Osteoblast (primary cell): ENCODE results near the gene APBA2. TPM values are rescaled to one million over a fixed set of nuclear protein-coding genes. Genes with fewer than 3 reads are reported as not detected.

Experiments used
- DNase-seq: peaks from one replicate; pipeline ENCODE4 v3.0.0; 2011; ENCODE audit warnings: low spot score, mixed read lengths; ENCODE audit not compliant: insufficient read length; ENCODE audit errors: missing footprints
- H2AFZ ChIP-seq: 2 replicates; pipeline ENCODE4 v1.6.0; 2011; ENCODE audit warnings: mild to moderate bottlenecking, low read length
- H3K27ac ChIP-seq: 2 replicates; pipeline ENCODE4 v1.5.1; 2011; ENCODE audit warnings: mild to moderate bottlenecking, low read depth, low read length, moderate library complexity
- H3K27me3 ChIP-seq: 2 replicates; pipeline ENCODE4 v1.6.0; 2012; ENCODE audit warnings: mild to moderate bottlenecking, control low read depth, inconsistent platforms, low read length, moderate library complexity; ENCODE audit not compliant: insufficient read depth
- H3K36me3 ChIP-seq: 2 replicates; pipeline ENCODE4 v1.5.1; 2011; ENCODE audit warnings: mild to moderate bottlenecking, low read length, control low read depth, moderate library complexity; ENCODE audit not compliant: insufficient read depth
- H3K4me1 ChIP-seq: 2 replicates; pipeline ENCODE4 v1.5.1; 2011; ENCODE audit warnings: mild to moderate bottlenecking, low read length, control low read depth, moderate library complexity; ENCODE audit not compliant: insufficient read depth
- H3K4me2 ChIP-seq: 2 replicates; pipeline ENCODE4 v1.6.0; 2011; ENCODE audit warnings: mild to moderate bottlenecking, low read length; ENCODE audit not compliant: insufficient read depth
- H3K4me3 ChIP-seq: fragments of 200-600 bp; sonication (generic); 3 replicates; pipeline ENCODE4 v1.5.1; 2012; ENCODE audit warnings: mild to moderate bottlenecking, low read length, inconsistent platforms; ENCODE audit not compliant: insufficient read depth
- H3K79me2 ChIP-seq: 2 replicates; pipeline ENCODE4 v1.6.0; 2012; ENCODE audit warnings: mild to moderate bottlenecking, low read length, control low read depth, inconsistent platforms; ENCODE audit not compliant: insufficient read depth
- H3K9me3 ChIP-seq: 2 replicates; pipeline ENCODE4 v1.5.1; 2011; ENCODE audit warnings: low read depth, low read length, control low read depth
- H4K20me1 ChIP-seq: 2 replicates; pipeline ENCODE4 v1.6.0; 2012; ENCODE audit warnings: mild to moderate bottlenecking, low read length, control low read depth; ENCODE audit not compliant: insufficient read depth
- total RNA-seq: library from RNA; depleted of rRNA; stranded (reverse); fragments of >200 nt; gene quantifications from 2 replicates; pipeline ENCODE4 v1.2.3, GENCODE V29; 2012
- TF ChIP-seq, protein P1 (sequence below): IDR thresholded peaks from 2 replicates; pipeline ENCODE4 v1.5.1; 2011; ENCODE audit warnings: mild to moderate bottlenecking, low read depth, low read length, moderate library complexity; ENCODE audit errors: extremely low read depth

APBA2 gene
- total RNA-seq, 1 donor = 6.2 TPM

DNA sequence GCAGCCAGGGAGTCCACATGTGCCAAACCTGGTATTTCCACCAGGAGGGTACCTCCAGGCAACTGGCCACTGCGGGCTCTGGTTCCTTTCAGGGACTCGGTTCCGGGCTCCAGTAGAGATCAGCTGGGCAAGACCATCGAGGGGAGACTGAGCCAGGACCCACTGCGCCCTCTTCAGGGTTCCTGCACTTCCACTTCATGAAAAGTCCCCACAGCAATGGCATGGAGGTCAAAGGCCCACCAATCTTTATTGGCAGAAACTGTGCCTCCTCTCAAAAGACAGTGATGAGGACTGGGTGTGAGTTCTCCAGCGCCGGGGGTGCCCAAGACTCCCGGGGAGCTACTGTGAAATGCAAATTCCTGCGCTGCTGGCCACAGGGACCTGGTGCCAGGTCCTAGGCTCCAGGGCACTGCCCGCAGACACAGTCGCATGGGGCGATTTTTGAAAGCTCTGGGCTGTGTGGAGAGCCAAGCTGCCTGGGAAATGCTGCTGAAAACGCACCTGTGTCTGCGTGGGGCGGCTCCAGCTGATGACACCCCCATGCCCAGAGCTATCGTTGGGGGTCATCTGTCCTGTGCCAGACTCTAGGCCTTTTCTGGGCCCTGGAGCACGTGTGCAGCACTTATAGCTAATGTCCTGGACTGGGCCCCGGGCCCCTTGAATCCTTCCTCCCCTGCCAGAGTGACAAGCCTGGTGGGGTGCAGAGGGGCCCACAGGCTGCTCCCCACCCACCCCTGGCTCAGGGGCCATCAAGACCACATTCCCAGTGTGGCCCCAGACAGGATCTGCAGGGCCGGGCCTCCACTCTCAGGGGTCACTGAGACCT lies 239.8 kb downstream of the APBA2 start:
- H3K4me3 ChIP-seq = no peak overlapping the region
- H3K27me3 ChIP-seq = no peaks in the 10 kb centered on the region
- H3K4me2 ChIP-seq = no peak overlapping the region
- H3K36me3 ChIP-seq = no peaks in the 10 kb centered on the region
- no peaks in the 10 kb centered on the region for H4K20me1 ChIP-seq
- H3K27ac ChIP-seq = no peak overlapping the region
- H3K4me1 ChIP-seq = no peaks in the 10 kb centered on the region
- no peak overlapping the region for H2AFZ ChIP-seq
- no peaks in the 10 kb centered on the region for H3K9me3 ChIP-seq
- TF ChIP-seq, protein P1, sequence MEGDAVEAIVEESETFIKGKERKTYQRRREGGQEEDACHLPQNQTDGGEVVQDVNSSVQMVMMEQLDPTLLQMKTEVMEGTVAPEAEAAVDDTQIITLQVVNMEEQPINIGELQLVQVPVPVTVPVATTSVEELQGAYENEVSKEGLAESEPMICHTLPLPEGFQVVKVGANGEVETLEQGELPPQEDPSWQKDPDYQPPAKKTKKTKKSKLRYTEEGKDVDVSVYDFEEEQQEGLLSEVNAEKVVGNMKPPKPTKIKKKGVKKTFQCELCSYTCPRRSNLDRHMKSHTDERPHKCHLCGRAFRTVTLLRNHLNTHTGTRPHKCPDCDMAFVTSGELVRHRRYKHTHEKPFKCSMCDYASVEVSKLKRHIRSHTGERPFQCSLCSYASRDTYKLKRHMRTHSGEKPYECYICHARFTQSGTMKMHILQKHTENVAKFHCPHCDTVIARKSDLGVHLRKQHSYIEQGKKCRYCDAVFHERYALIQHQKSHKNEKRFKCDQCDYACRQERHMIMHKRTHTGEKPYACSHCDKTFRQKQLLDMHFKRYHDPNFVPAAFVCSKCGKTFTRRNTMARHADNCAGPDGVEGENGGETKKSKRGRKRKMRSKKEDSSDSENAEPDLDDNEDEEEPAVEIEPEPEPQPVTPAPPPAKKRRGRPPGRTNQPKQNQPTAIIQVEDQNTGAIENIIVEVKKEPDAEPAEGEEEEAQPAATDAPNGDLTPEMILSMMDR = no peak
- DNase-seq = no peak
- no peaks in the 10 kb centered on the region for H3K79me2 ChIP-seq

DNA sequence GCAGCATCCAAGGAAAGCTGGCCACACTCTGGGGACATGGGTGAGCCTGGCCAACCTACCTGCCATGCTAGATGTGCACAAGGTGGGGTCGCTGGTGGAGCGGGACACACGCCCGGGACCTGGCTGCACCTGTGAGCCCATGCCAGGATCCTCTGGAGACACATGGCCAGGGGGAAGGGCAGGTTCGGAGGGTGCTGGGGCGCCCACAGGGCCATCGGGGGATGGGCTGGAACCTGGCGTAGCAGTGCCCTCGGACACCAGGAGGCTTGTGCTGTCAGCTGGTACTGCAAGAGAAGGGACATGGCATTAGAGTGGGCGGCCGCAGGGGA lies 240.4 kb downstream of the APBA2 start:
- TF ChIP-seq, protein P1 = no peak

DNA sequence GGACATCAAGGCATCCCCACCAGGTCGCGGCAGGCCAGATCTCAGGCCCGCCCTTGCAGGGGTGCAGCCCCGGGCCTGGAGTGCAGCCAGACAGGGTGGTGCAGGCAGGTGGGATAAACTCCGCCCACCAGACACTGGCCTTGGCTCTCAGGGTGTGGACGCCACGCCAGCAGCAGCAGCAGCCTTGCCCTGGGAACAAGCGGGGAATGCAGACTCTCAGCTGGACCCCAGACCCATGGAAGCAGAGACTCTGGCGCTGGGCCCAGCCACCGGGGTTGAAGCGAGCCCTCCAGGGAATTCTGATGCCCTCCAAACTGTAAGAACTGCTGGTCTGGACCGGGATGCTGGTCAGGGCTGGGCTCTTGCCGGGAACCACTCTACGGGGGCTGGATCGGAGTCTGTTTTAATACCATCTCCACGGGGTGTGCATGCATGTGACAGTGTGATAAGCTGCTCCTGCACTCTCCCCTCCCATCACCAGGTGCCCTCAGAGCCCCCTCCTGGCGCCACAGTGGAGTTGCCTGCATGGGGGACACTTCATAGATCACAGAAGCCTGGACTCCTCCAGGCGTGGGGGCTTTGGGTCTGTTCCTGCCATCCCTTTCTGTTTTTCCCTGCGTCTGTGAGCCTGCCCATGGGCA lies 241.2 kb downstream of the APBA2 start:
- H3K27ac ChIP-seq = no peak overlapping the region
- no peaks in the 10 kb centered on the region for H3K36me3 ChIP-seq
- no peaks in the 10 kb centered on the region for H3K4me1 ChIP-seq
- H3K27me3 ChIP-seq = no peaks in the 10 kb centered on the region
- no peak overlapping the region for H3K4me2 ChIP-seq
- no peaks in the 10 kb centered on the region for H4K20me1 ChIP-seq
- DNase-seq = peak; percentile 58
- H3K9me3 ChIP-seq = no peaks in the 10 kb centered on the region
- H2AFZ ChIP-seq = no peak overlapping the region
- H3K79me2 ChIP-seq = no peaks in the 10 kb centered on the region
- TF ChIP-seq, protein P1 = no peak
- H3K4me3 ChIP-seq = no peak overlapping the region

More for the DNA sequence above, 240.4 kb downstream of the APBA2 start:
- Histone ChIP-seq H3K4me2 (no peak overlapping the region), H3K27me3 (no peaks in the 10 kb centered on the region), H3K9me3 (no peaks in the 10 kb centered on the region), H3K27ac (no peak overlapping the region), H3K36me3 (no peaks in the 10 kb centered on the region), H4K20me1 (no peaks in the 10 kb centered on the region), H3K4me3 (no peak overlapping the region), H3K4me1 (no peaks in the 10 kb centered on the region), H2AFZ (no peak overlapping the region), H3K79me2 (no peaks in the 10 kb centered on the region)
- peak; percentile 73 for DNase-seq
